Activated naive CD8-positive, alpha-beta T cell treated with anti-CD3 and anti-CD28 coated beads, Interleukin-2, amount 10 ng/mL, durations not matched to agents 7 days and 5 days (primary cell): Measurements from ENCODE around the gene NUS1. TPM values are rescaled to one million over a fixed set of nuclear protein-coding genes. Genes with fewer than 3 reads are reported as not detected.
"Not testable (repeated sequence)": the region's sequence is repeated elsewhere in the genome, so short reads cannot be mapped to it uniquely, and the experiment has no call there.

Experiments used
- ATAC-seq: fragments of 150-1000 bp; cut with Tn5 transposase; one replicate; pipeline ENCODE4 v1.10.0; 2021; ENCODE audit warnings: low read depth, moderate library complexity
- POLR2A ChIA-PET: fragments of 350-600 bp; sonication (Branson Sonifier 250); formaldehyde crosslinking; loops from one replicate; lab custom pipeline; 2021; ENCODE audit warnings: antibody characterized with exemption; lab: Charles Lee
- DNase-seq: peaks from one replicate; pipeline ENCODE4 v3.0.0; 2021
- H3K27ac Mint-ChIP-seq: one replicate; pipeline ENCODE4 v1.8.0; 2022; ENCODE audit warnings: mild to moderate bottlenecking, mixed read lengths
- H3K27me3 Mint-ChIP-seq: one replicate; pipeline ENCODE4 v1.8.0; 2022; ENCODE audit warnings: mild to moderate bottlenecking, moderate library complexity, mixed read lengths
- H3K36me3 Mint-ChIP-seq: one replicate; pipeline ENCODE4 v1.8.0; 2021; ENCODE audit warnings: mild to moderate bottlenecking, mixed read lengths
- H3K4me1 Mint-ChIP-seq: one replicate; pipeline ENCODE4 v1.8.0; 2021; ENCODE audit warnings: mixed read lengths
- H3K4me3 Mint-ChIP-seq: one replicate; pipeline ENCODE4 v1.8.0; 2022; ENCODE audit warnings: mild to moderate bottlenecking, moderate library complexity, mixed read lengths
- H3K9me3 Mint-ChIP-seq: one replicate; pipeline ENCODE4 v1.8.0; 2021; ENCODE audit warnings: mixed read lengths
- total RNA-seq, 2 experiments: library from RNA; stranded (reverse); gene quantifications; one replicate each; pipeline ENCODE4 v1.2.3, GENCODE V29; 2021

The NUS1 gene
- total RNA-seq, 2 experiments from 2014 or later, result 24.1 to 25.1 TPM

DNA sequence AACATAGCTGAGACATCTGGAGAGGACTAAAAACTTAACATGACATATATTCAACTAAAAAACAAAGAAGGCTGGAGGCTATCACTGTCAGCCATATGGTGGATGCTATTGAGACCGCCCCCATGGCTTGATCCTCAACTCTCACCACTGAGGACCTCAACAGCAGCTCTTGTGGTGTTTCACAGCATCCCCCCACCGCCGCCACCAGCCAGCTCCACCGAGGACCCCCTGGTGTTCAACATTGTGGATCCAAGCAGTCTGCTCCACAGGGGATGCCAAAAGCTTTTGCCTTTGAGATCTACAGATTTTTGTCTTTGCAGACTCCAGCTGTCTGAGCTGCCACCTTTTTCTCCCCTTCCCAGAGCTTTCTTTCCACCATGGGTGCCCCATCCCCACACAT, 64.6 kb downstream of the NUS1 start:
- no peaks in the 10 kb centered on the region for H3K36me3 Mint-ChIP-seq
- no peak overlapping the region for H3K4me3 Mint-ChIP-seq
- no peaks in the 10 kb centered on the region for H3K4me1 Mint-ChIP-seq
- H3K27me3 Mint-ChIP-seq, result no peaks in the 10 kb centered on the region
- no peak overlapping the region for H3K27ac Mint-ChIP-seq
- POLR2A ChIA-PET, result no interaction called here
- H3K9me3 Mint-ChIP-seq, result no peaks in the 10 kb centered on the region
- ATAC-seq (no peak), DNase-seq (no peak)

GRCh38 chr6:117740605-117741004, 65.3 kb downstream of the NUS1 start:
- Mint-ChIP-seq H3K9me3 (no peaks in the 10 kb centered on the region), H3K27me3 (no peaks in the 10 kb centered on the region), H3K4me1 (no peaks in the 10 kb centered on the region), H3K4me3 (no peak overlapping the region), H3K36me3 (no peaks in the 10 kb centered on the region), H3K27ac (no peak overlapping the region)
- POLR2A ChIA-PET, result no interaction called here
- ATAC-seq (no peak), DNase-seq (no peak)

GRCh38 chr6:117750675-117751074, 75.4 kb downstream of the NUS1 start:
- H3K4me1 Mint-ChIP-seq, H3K9me3 Mint-ChIP-seq, ATAC-seq, H3K27ac Mint-ChIP-seq, H3K36me3 Mint-ChIP-seq, H3K27me3 Mint-ChIP-seq, POLR2A ChIA-PET, DNase-seq, H3K4me3 Mint-ChIP-seq: not testable (repeated sequence)

Other genes starting within 250 kb of the NUS1 start
- gene ROS1, start 249.5 kb upstream of the NUS1 start, total RNA-seq, result not detected
- gene DCBLD1, start 192.8 kb upstream of the NUS1 start, total RNA-seq, result 1 to 10 TPM; 5.6 to 6.2 TPM
- gene GOPC, start 73.0 kb upstream of the NUS1 start, total RNA-seq, result 10 to 100 TPM; 25.8 to 25.9 TPM
- gene SLC35F1, start 231.8 kb downstream of the NUS1 start, total RNA-seq, result not detected